Stimulated activated CD4-positive, alpha-beta T cell treated with anti-CD3 and anti-CD28 coated beads, TNF-alpha, amount 100 ng/mL, for 48 hours (primary cell): Measurements from ENCODE around the gene PLCB1.

Experiments
- DNase-seq, 3 donors: peaks; one replicate each; pipeline ENCODE4 v3.0.0-alpha.2; 2020; ENCODE audit warnings: low read depth in 3 of 3

PLCB1 gene

GRCh38 chr20:8657664-8658063 lies 525.6 kb downstream of the PLCB1 start:
- DNase-seq, result no peak

GRCh38 chr20:8658103-8658502 lies 526.0 kb downstream of the PLCB1 start:
- no peak for DNase-seq

- no peak for DNase-seq
Observed at GRCh38 chr20:8661229-8661952, 529.3 kb downstream of the PLCB1 start.

DNA sequence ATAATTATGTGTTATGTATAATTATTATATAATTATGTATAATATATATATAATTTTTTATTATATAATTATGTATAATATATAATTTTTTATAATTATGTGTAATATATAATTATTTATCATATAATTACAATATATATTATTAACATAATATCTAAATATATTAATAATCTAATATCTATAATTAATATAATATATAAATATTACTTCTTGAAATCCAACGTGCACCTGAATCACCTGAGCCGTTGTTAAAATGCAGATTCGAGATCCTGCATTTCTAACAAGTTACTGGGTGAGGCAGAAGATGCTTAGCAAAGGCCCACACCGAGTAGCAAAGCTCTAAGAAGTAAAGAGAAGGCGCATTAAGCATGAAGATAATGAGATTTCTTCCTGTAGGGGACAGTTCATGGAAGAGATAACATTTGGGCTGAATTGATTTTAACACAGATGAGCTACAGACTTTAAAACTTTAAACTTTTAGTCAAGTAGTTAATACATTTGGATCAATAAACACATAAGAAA lies 530.4 kb downstream of the PLCB1 start:
- no peak for DNase-seq

- no peak for DNase-seq
Observed at GRCh38 chr20:8663424-8663823, 531.4 kb downstream of the PLCB1 start.

GRCh38 chr20:8664778-8665177 lies 532.7 kb downstream of the PLCB1 start:
- DNase-seq, result no peak

GRCh38 chr20:8667306-8667705 lies 535.2 kb downstream of the PLCB1 start:
- no peak for DNase-seq

- DNase-seq, result no peak
Observed at GRCh38 chr20:8670207-8670892, 538.3 kb downstream of the PLCB1 start.

DNA sequence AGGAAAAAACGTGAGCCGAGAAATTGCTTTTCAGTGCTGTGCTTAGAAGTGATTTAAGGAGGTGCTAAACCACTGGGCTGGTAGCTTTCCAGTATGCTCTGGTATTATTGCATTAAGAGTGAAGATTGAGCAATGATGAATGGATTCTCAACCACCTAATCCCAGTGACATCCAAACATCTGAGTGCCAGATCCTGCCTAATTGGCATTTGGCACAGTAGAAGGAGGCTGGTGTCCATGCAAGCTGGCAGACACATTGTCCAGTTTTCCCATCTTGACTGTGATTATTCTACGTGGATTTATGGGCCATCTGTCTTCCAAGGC lies 538.8 kb downstream of the PLCB1 start:
- no peak for DNase-seq

DNA sequence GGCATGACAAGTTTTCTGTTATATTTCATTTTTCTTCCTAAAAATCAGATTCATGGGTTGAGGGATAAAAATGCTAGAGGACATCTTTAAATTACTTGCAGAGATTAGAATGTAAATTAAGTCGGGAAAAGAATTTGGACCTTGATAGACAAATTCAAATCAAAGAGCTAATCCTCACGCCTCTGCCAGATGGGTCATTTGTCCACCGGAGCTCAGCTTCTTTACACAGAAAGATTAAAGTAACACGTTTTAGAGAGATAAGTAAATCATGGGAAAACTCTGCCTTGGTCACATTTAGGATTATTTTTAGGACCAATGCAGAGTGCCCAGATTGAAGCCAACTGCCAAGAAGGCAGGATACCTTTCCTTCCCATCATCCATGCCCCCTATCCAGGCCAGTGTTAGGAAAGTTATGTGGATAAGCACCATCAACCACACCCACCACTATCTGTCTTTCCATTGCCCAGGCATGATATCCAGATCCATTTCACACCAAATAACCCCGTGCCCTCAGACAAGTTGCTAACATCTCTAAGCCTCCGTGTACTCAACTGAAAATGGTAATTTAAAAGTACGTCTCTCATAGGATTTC lies 539.4 kb downstream of the PLCB1 start:
- no peak for DNase-seq

DNA sequence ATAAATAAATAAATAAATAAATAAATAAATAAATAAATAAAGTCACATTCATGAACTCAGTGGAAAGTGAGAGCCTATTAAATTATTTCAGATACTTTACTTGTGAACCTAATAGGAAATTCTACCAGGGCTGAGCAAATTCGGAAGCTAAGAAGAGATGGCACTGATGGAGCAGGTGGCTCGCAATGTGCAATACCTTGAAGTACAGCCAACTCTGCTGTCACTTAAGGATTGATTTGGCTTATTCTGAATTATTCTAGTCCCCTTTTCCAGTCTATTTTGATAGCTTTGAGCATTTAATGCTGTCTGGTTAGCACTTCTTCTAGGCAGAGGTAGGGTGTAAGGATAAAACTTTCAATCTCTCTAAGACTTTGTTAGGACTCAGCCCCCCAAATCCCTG lies 541.0 kb downstream of the PLCB1 start:
- DNase-seq, result no peak

DNA sequence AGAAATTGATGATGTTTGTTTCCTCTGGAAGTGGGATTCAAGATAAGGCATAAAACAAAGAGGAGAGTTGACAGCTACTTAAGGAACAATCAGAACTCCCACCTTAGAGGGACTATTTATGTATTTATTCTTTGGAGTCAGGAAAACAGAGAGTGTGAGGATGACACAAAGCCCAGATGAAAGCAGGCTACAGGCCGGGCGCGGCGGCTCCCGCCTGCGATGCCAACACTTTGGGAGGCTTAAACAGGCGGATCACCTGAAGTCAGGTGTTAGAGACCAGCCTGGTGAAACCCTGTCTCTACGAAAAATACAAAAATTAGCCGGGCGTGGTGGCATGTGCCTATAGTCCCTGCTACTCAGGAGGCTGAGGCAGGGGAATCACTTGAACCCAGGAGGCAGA lies 543.8 kb downstream of the PLCB1 start:
- DNase-seq, result no peak

DNA sequence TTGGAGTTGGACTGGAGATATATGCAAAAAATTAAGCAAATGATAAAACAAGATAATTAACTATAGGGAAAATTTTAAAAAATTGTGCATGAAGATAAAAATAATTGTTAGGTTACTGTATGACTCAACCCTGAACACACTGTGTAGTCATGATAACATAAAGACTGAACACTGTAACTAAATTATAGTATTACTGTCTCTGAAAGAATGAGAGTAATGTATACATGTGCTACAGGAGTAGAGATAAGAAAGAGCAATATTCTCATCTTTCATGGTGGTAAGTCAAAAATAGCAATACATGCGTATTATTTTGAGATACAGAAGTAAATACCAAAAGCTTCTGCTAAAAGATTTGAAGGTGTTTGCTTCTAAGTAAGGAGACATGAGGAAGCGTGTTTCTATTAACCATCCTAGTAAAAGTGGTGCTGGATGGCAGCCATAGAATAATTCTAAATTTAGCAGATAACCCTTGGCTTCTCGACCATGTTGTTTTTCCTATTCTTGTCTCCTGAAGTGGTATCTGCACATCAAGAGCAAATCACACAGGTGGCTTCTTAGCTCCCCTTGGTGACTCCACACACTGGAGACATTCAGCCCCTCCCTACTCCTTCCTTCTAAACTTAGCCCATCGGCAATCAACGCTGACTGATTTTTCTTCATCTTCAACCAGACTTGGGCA lies 546.2 kb downstream of the PLCB1 start:
- DNase-seq, result no peak

- no peak for DNase-seq
Observed at GRCh38 chr20:8689337-8689736, 557.3 kb downstream of the PLCB1 start.

DNA sequence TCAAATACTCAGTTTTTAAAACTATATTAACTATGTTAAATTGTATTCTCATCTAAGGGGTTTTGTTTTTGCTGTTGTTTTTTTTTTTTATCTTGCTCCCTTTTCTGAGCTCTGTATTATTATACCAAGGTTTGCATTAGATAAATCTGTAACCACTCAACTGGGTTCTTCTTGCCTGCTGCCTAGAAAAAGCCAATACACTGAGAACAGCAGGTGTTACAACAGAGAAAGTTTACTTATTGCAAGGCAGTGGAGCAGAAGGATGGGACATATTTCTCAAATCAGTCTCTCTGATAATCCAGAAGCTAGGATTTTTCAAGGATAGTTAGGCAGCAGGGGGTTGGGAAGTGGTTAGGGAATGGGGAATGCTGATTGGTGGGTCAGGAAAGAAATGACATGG lies 558.0 kb downstream of the PLCB1 start:
- DNase-seq, result no peak

DNA sequence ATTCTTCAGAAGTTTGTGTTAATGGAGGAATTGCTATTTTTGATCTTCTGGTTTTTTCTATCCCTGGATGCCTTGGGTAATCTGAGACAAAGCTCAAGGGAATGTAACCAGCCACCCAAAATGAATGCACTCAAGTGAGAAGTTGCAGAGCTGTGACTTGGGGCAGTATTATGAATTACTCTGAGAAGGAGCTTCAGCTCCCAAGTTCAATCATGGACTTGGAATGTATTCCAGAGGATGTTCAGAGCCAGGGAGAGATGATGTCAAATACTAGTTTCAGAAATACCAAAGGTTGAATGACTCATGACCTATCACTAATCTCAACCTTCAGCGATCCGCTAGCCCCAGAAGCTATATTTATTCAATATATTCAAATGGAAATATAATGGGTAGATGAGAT lies 561.6 kb downstream of the PLCB1 start:
- no peak for DNase-seq

- no peak for DNase-seq
Observed at GRCh38 chr20:8700756-8701155, 568.7 kb downstream of the PLCB1 start.

DNA sequence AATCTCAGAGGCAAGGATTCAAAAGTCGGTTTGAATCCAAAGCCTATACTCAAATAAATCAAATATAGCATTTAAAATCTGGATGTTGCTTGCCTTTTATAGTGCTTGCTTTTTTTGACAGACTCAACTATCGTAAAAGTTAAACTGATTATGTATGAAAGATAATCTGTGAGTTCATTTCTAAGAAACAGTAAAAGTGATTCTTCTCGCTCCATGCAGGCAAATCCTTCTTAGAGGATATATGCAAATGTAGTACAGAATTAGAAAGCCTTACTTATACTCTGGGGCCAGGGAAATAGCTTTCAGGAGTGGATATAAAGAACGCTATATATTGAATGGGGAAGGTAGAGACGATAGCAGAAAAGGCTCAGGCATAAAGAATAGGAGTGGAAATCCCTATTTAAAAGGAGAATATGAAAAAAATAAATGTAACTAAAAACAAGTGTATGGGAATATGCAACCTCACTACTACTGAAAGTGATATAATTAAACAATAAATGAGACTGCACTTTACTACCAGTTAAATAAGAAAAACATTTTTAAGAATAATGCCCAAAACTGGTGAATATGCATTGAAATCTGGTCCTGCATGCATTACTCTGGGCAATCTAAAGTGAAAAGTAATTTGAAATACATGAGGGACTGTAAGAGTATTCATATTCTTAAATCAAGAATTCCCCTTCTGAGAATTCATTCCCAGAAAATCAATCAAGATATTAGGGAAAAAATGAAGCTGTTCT lies 575.1 kb downstream of the PLCB1 start:
- no peak for DNase-seq

- DNase-seq, result no peak
Observed at GRCh38 chr20:8709627-8710026, 577.6 kb downstream of the PLCB1 start.

DNA sequence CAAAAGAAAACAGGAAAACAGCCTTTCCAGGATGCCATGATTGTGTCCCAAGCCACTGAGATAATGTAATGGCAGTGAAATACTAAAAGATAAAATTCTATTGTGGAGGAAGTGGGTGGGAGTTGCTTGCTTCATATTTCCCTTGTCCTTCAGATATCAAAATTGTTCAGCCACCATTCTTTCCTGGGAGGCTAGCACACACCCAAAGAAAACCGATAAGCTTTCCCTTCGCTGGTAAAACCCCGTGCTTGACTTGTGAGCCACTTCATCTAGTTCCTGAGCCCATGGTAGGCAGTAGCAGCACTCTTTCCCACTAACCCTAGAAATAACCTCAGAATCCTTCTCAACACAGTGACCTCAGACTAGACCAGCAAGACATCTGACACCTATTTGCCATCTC lies 579.4 kb downstream of the PLCB1 start:
- no peak for DNase-seq

- no peak for DNase-seq
Observed at GRCh38 chr20:8714206-8714605, 582.1 kb downstream of the PLCB1 start.

GRCh38 chr20:8718279-8718678 lies 586.2 kb downstream of the PLCB1 start:
- no peak for DNase-seq
